Endothelial cell of umbilical vein (primary cell): ENCODE results near the gene HOXC12. TPM values are rescaled to one million over a fixed set of nuclear protein-coding genes. Genes with fewer than 3 reads are reported as not detected.

Source experiments
- BruUV-seq: library from RNA; stranded (reverse); fragments of 400-500 nt; replicated peaks from 2 replicates; lab custom pipeline; 2021; lab: Mats Ljungman, UMichigan
- CTCF ChIA-PET: fragments of 300-600, 350-600 bp; sonication (Branson Sonifier 250); formaldehyde crosslinking; loops from one replicate; lab custom pipeline; 2021; ENCODE audit warnings: antibody characterized with exemption, inconsistent platforms; lab: Charles Lee
- POLR2A ChIA-PET: fragments of 300-600, 350-600 bp; sonication (Branson Sonifier 250); formaldehyde crosslinking; loops from one replicate; lab custom pipeline; 2021; ENCODE audit warnings: antibody characterized with exemption, inconsistent platforms; lab: Charles Lee
- DNase-seq: peaks from one replicate; pipeline ENCODE4 v3.0.0-alpha.2; 2011; ENCODE audit warnings: low read depth, low spot score
- FAIRE-seq: peaks from 2 replicates; lab custom pipeline; 2011; peaks lifted over from hg19 to GRCh38; lab: Jason Lieb, UNC
- H2AFZ ChIP-seq: 2 replicates; pipeline ENCODE4 v1.6.0; 2012; ENCODE audit warnings: low read depth, low read length, control low read depth, inconsistent platforms
- H3K27ac ChIP-seq: 2 replicates; pipeline ENCODE4 v1.5.1; 2011; ENCODE audit warnings: low read depth, mild to moderate bottlenecking, control low read depth, low read length, moderate library complexity; ENCODE audit not compliant: insufficient read depth
- H3K27me3 ChIP-seq, 2 experiments: 2 replicates each; pipeline versions ENCODE4 v1.6.0 to v1.6.1; 2011; ENCODE audit warnings: low read length in 2 of 2, mixed read lengths in 1 of 2; ENCODE audit not compliant: control insufficient read depth in 2 of 2, insufficient read depth in 2 of 2
- H3K36me3 ChIP-seq, 2 experiments: 2 replicates in 1 of 2; 3 replicates in 1 of 2; pipeline ENCODE4 v1.5.1; 2011; ENCODE audit warnings: low read length in 2 of 2, mild to moderate bottlenecking in 1 of 2, moderate library complexity in 1 of 2; ENCODE audit not compliant: control insufficient read depth in 2 of 2, insufficient read depth in 2 of 2; ENCODE audit errors: extremely low read depth in 1 of 2
- H3K4me1 ChIP-seq: 3 replicates; pipeline ENCODE4 v1.5.1; 2011; ENCODE audit warnings: mild to moderate bottlenecking, low read length; ENCODE audit not compliant: control insufficient read depth, insufficient read depth; ENCODE audit errors: extremely low read depth
- H3K4me2 ChIP-seq: 2 replicates; pipeline ENCODE4 v1.6.1; 2011; ENCODE audit warnings: low read length, control low read depth, mixed read lengths; ENCODE audit not compliant: insufficient read depth
- H3K4me3 ChIP-seq, 3 experiments: fragments of 200-600 bp in 1 of 3; sonication (generic), shearing (Covaris generic) in 1 of 3; replicated peaks in 1 of 3; 2 replicates each; pipeline ENCODE4 v1.5.1; 2011 to 2016; ENCODE audit warnings: control low read depth in 3 of 3, low read length in 3 of 3, mild to moderate bottlenecking in 2 of 3, inconsistent platforms in 1 of 3, low read depth in 1 of 3, moderate library complexity in 1 of 3; ENCODE audit not compliant: insufficient read depth in 1 of 3
- H3K79me2 ChIP-seq: 2 replicates; pipeline ENCODE4 v1.6.0; 2012; ENCODE audit warnings: low read length, inconsistent platforms; ENCODE audit not compliant: control insufficient read depth, insufficient read depth
- H3K9ac ChIP-seq: replicated peaks from 2 replicates; pipeline ENCODE3; 2011; ENCODE audit warnings: low read length, control low read depth; ENCODE audit not compliant: insufficient read depth; ENCODE audit errors: extremely low read depth
- H3K9me1 ChIP-seq: replicated peaks from 3 replicates; pipeline ENCODE4 v1.6.0; 2011; ENCODE audit warnings: mild to moderate bottlenecking, low read length; ENCODE audit not compliant: control insufficient read depth, insufficient read depth; ENCODE audit errors: extremely low read depth
- H3K9me3 ChIP-seq: replicated peaks from 2 replicates; pipeline ENCODE4 v1.5.1; 2012; ENCODE audit warnings: low read length, inconsistent platforms; ENCODE audit not compliant: control insufficient read depth, insufficient read depth
- H4K20me1 ChIP-seq: replicated peaks from 2 replicates; pipeline ENCODE3; 2011; ENCODE audit warnings: mild to moderate bottlenecking, low read length; ENCODE audit not compliant: control insufficient read depth, insufficient read depth; ENCODE audit errors: extremely low read depth
- EZH2 ChIP-seq: IDR thresholded peaks from 2 replicates; pipeline ENCODE4 v1.6.1; 2012; ENCODE audit warnings: borderline replicate concordance, low read depth, mild to moderate bottlenecking, moderate library complexity, low read length, inconsistent platforms; ENCODE audit not compliant: severe bottlenecking
- GATA2 ChIP-seq: IDR thresholded peaks from 2 replicates; pipeline ENCODE4 v1.7.0; 2011; ENCODE audit warnings: low read depth, mild to moderate bottlenecking, moderate library complexity, mixed read lengths, low read length; ENCODE audit not compliant: insufficient read length, insufficient read depth
- MYC ChIP-seq: IDR thresholded peaks from one replicate; pipeline ENCODE4 v1.6.1; 2011; ENCODE audit warnings: mild to moderate bottlenecking, low read depth, low read length
- dilution Hi-C: fragments of 300-500 bp; cut with MboI; formaldehyde crosslinking; loops from one replicate; pipeline ENCODE4 v1.15.0; 2019; ENCODE audit warnings: low sequenced_read_pairs; ENCODE audit not compliant: extremely low pct_ligation_motif_present
- intact Hi-C: fragments of 100-400 bp; cut with micrococcal nuclease; formaldehyde crosslinking; loops from one replicate; pipeline ENCODE4 v1.10.0; 2022
- polyA plus RNA-seq, 4 experiments: library from polyadenylated mRNA; depleted of rRNA in 3 of 4; stranded (reverse) in 3 of 4; unstranded in 1 of 4; fragments of >200 nt; gene quantifications; 2 replicates each; pipeline versions ENCODE4 v1.2.1 to v1.2.3, GENCODE V29; 2011 to 2012; ENCODE audit warnings: missing spikeins in 1 of 4
- total RNA-seq: library from RNA; stranded (reverse); gene quantifications from 2 replicates; pipeline ENCODE4 v1.2.3, GENCODE V29; 2021

The HOXC12 gene
- total and polyA plus RNA-seq, 2 donors (not counting 3 experiments of a cell fraction or from before 2014, with no cell fraction given), result not detected

DNA sequence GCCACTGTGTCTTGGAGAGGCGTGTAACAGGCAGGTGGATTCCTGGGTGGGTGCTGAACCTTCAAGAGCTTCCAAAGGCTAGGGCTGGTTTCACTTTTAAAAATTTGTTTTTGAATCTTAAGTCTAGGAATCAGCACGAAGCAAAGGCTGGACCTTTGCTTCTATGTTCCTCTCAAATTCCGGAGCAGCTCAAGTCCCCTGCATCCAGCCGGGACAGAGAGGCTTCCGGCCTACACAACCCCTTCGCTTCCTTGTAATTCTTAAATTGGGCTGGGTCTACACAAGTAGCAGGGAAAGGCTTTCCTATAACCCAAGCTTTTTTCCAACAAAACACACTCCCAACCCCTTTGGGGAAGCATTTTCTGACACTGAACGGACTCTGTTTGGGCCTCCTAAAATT lies 8.3 kb downstream of the HOXC12 start:
- H3K9me1 ChIP-seq, result no peaks in the 10 kb centered on the region
- ChIA-PET CTCF (no interaction called here), POLR2A (no interaction called here)
- H3K36me3 ChIP-seq, result no peaks in the 10 kb centered on the region
- no peak for FAIRE-seq
- no peak overlapping the region for H2AFZ ChIP-seq
- TF ChIP-seq GATA2 (no peak), EZH2 (peak; percentile 46)
- no peaks in the 10 kb centered on the region for H3K9me3 ChIP-seq
- intact Hi-C loops (no loop called here), dilution Hi-C loops (no loop called here)
- no peaks in the 10 kb centered on the region for H3K79me2 ChIP-seq
- H3K4me3 ChIP-seq, result no peak overlapping the region
- H3K27me3 ChIP-seq, result peaks cover 89 to 99% of the 10 kb centered on the region in 2 experiments
- H3K4me2 ChIP-seq, result no peak overlapping the region
- no peak for DNase-seq
- H3K9ac ChIP-seq, result no peak overlapping the region
- no peak overlapping the region for H3K27ac ChIP-seq
- H3K4me1 ChIP-seq, result no peaks in the 10 kb centered on the region
- no peaks in the 10 kb centered on the region for H4K20me1 ChIP-seq
- BruUV-seq, result no TSS peak

DNA sequence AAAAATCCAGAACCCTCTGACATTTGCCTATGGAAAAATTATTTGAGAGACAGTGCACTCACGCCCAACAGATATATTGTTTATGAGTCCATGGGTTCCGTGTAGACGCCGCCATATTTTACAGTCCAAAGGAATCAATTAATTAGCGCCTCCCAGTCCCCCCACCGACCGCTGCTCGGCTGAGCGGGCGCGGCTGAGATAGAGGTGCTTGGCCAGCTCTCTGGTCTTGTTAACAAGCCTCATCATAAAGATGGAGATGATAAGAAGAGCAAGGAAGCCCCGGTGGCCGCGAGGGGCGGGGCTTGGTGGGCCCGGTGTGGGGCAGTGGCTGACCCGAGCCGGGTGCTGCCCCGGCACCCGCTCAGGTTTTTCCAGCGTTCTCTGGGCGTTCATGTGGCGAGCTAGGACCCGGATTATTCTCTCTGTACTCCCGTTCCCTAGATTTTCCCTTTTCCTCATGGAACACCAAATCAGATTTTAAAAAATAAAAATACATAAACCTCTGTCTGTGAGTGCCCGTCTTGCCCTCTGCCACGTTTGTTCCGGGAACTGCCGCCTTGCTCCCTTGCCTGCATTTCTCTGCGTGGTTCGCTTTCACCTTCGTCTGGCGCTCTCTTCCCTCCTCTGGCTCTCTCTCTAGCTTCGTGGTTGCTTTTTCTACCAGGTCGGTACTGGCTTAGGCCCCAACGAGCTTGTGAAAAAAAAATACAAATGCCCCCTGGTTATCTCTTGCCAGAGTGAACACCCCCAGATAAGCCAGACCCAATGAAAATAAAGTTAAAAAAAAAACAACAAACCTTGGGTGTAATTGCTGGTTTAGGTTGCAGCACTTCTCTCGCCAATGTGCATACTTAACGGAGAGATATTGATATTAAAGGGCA lies 9.0 kb downstream of the HOXC12 start:
- no TSS peak for BruUV-seq
- POLR2A ChIA-PET, result no interaction called here
- no peak overlapping the region for H3K27ac ChIP-seq

More for the DNA sequence above, 9.0 kb downstream of the HOXC12 start:
- Histone ChIP-seq H3K79me2 (no peaks in the 10 kb centered on the region), H3K9me1 (no peaks in the 10 kb centered on the region), H3K4me2 (no peak overlapping the region), H4K20me1 (no peaks in the 10 kb centered on the region), H2AFZ (no peak overlapping the region), H3K36me3 (no peaks in the 10 kb centered on the region), H3K27me3 (peaks cover 89 to 99% of the 10 kb centered on the region in 2 experiments), H3K9ac (no peak overlapping the region), H3K9me3 (no peaks in the 10 kb centered on the region), H3K4me3 (no peak overlapping the region), H3K4me1 (no peaks in the 10 kb centered on the region)
- CTCF ChIA-PET, result no interaction called here
- DNase-seq (no peak), FAIRE-seq (no peak)
- no peak for TF ChIP-seq MYC
- TF ChIP-seq EZH2, result peak; percentile 68
- dilution Hi-C loops, result no loop called here
- intact Hi-C loops, result no loop called here
